ENCODE data around the gene STIL.
"Not testable (repeated sequence)": the region's sequence is repeated elsewhere in the genome, so short reads cannot be mapped to it uniquely, and the experiment has no call there.

STIL gene

DNA sequence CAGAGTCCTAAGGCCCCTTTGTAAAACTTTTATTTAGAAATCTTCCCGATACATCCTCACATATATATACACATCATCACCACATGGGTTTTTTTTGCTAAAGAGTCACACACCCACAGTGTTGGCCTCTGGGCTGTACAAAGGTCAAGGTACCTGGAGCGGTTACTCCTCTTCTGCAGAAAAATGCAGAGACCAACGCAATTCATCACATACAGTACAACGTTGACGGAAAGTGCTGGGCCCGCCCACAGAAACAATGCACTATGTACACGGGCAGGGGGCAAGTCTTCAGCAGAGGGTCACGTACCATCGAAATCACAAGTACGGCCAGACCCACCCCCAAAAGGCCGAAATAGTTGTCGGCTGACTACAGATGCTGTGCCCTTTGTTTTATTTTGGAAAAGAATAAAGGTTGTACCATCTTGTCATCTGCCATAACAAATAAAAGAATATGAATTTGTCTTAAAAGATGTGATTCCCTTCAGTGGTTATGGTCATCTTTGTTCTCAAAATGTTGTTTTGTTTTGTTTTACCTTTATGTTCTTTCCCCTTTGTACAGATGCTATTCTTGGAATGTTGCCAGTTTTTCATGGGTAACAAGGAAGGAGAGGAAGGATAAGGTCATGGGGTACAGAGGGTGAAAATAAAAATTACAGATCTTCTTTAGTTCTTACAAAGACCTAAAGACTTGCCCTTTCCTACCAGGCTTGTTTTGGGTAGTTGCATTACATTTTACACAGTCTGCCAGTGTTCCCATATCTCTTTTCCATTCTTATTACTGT, 97.5 kb downstream of the STIL start:
- DNase-seq: no peak

- DNase-seq: no peak
Measured at GRCh38 chr1:47215713-47216112, 98.2 kb downstream of the STIL start.

DNA sequence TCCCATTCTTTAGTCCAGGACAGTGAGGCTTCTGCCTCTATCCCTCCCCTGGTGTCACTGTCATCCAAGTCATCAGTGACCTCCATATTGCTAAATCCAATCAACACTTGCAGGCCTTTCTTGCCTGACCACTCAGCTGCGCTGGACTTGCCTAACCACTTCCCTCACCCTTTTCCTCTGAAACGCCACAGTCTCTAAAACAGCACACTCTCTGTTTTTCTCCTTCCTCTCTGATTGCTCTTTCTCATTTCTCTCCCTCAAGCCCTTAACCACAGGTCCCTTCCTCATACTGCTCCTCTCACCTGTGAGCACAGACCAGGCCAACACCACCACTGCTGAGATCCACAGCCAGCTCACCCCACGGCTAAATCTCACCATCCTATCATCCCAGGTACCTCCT, 99.4 kb downstream of the STIL start:
- DNase-seq: no peak

- no peak for DNase-seq
Measured at GRCh38 chr1:47213230-47213963, 100.5 kb downstream of the STIL start.

GRCh38 chr1:47212636-47213229, 101.2 kb downstream of the STIL start:
- DNase-seq: no peak

GRCh38 chr1:47211796-47212269, 102.1 kb downstream of the STIL start:
- no peak for DNase-seq

GRCh38 chr1:47210666-47211065, 103.3 kb downstream of the STIL start:
- no peak for DNase-seq

- no peak for DNase-seq
Measured at GRCh38 chr1:47209725-47210325, 104.1 kb downstream of the STIL start.

- no peak for DNase-seq
Measured at GRCh38 chr1:47209091-47209490, 104.9 kb downstream of the STIL start.

- DNase-seq: no peak
Measured at GRCh38 chr1:47208374-47208850, 105.5 kb downstream of the STIL start.

DNA sequence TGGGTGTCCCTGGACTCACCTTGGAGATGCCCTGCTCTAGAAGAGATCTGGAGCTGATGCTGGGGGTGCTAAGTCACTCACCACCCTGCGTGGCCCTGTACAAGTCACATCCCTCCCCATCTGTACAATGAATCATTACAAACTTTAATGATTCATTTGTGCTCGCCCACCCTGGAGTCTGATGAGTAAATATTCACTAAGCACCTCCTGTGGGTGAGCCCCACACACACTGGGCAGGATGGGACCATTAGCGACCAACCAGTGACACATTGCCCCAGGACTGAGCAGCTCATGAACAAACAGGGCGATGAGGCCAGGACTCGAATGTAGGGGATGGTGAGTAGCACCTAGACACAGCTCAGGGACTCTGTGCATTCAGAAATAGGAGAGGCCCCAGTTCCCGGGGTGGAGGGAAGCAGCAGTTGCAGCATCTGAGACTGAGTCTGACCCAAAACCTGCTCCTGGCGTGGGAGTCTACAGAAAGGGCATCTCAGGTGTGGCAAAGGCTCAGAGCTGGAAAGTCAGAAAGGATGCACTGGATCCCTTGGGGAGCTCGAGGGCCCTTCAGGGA, 106.1 kb downstream of the STIL start:
- DNase-seq: no peak

GRCh38 chr1:47205918-47206317, 108.0 kb downstream of the STIL start:
- no peak for DNase-seq

- DNase-seq: not testable (repeated sequence)
Measured at GRCh38 chr1:47203504-47203903, 110.4 kb downstream of the STIL start.

GRCh38 chr1:47201179-47201578, 112.8 kb downstream of the STIL start:
- no peak for DNase-seq
